Kidney glomerular epithelial cell (primary cell): Measurements from ENCODE around the gene ABI3BP.
A peak's percentile ranks its signal among the peaks of the same experiment; 100 is the strongest.

Source experiments
- DNase-seq: peaks from one replicate; lab custom pipeline; 2025; lab: John Stamatoyannopoulos, UW

ABI3BP gene

GRCh38 chr3:100891033-100891432 is 102.2 kb downstream of the ABI3BP start:
- DNase-seq, result peak; percentile 22

- DNase-seq, result no peak
Measured at GRCh38 chr3:100888881-100889280, 104.3 kb downstream of the ABI3BP start.

- no peak for DNase-seq
Measured at GRCh38 chr3:100882571-100882984, 110.6 kb downstream of the ABI3BP start.

DNA sequence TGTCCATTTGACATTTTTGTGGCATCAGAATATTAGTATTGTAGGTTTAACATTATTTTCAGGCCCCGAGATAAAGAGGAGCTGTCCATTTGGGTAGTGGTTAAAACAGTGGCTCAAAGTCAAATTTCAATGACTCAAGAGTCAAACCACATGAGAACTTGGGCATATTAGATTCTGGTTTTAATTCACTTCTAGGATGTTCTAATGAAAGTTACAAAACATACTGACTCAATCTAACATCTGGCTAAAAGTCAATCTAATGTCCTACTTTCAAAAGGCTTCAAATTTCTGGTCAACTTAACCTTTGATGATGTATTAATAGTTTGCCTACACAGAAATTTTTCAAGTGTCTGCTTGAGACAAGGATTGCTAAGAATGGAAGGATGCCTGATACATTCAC is 112.4 kb downstream of the ABI3BP start:
- no peak for DNase-seq

- no peak for DNase-seq
Measured at GRCh38 chr3:100880072-100880471, 113.1 kb downstream of the ABI3BP start.

GRCh38 chr3:100879195-100879810 is 113.9 kb downstream of the ABI3BP start:
- no peak for DNase-seq

- DNase-seq, result no peak
Measured at GRCh38 chr3:100877286-100877685, 115.9 kb downstream of the ABI3BP start.

GRCh38 chr3:100875239-100875638 is 118.0 kb downstream of the ABI3BP start:
- peak; percentile 67 for DNase-seq

DNA sequence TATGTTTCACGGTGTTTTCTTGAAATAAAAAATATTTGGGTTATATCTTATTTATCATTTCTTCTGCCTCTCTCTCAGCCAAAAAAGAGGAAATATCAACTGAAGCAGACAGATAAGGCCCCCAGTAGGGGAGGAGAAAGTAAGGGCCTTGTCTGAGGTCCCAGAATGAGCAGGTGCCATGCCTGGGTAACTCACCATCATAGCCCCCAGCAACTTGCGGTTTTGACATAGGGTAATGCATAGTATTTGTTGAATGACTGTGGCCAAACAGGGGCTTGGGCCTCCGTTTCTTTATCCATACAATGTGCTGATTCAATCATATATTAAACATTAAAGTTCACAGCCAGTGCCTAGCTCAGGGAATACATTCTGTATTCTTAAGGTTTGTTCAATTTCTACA is 119.6 kb downstream of the ABI3BP start:
- no peak for DNase-seq

DNA sequence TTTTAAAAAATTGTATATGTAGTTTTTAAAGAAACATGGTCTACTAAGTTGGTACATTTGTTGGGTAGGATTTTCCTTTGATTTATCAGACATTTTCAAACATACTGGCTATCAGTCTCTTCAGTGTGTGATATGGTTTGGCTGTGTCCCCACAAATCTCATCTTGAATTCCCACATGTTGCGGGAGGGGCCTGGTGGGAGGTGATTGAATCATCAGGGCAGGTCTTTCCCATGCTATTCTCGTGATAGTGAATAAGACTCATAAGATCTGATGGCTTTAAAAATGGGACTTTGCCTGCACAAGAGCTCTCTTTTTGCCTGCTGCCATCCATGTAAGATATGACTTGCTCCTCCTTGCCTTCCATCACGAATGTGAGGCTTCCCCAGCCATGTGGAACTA is 121.9 kb downstream of the ABI3BP start:
- no peak for DNase-seq

DNA sequence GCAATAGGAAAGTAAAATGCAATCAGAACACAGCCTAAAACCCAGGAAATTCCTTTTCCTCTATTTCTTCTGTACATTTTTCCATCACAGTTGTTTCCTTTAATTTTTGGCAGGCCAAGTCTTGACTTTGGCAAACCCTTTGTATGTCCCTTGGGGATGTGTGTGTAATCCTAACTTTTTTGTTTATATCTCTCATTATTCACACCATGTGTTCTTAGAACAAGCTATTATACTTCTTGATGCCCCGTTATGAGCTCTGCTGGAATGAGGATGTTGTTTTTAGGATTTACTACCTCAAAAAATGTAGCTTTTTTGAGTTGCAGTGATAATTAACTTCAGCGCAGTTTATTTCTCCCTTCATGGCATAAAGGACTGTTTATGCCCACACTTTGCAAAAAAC is 123.4 kb downstream of the ABI3BP start:
- no peak for DNase-seq

GRCh38 chr3:100868894-100869293 is 124.3 kb downstream of the ABI3BP start:
- DNase-seq, result no peak

- DNase-seq, result no peak
Measured at GRCh38 chr3:100868096-100868495, 125.1 kb downstream of the ABI3BP start.

GRCh38 chr3:100865442-100865841 is 127.8 kb downstream of the ABI3BP start:
- no peak for DNase-seq

DNA sequence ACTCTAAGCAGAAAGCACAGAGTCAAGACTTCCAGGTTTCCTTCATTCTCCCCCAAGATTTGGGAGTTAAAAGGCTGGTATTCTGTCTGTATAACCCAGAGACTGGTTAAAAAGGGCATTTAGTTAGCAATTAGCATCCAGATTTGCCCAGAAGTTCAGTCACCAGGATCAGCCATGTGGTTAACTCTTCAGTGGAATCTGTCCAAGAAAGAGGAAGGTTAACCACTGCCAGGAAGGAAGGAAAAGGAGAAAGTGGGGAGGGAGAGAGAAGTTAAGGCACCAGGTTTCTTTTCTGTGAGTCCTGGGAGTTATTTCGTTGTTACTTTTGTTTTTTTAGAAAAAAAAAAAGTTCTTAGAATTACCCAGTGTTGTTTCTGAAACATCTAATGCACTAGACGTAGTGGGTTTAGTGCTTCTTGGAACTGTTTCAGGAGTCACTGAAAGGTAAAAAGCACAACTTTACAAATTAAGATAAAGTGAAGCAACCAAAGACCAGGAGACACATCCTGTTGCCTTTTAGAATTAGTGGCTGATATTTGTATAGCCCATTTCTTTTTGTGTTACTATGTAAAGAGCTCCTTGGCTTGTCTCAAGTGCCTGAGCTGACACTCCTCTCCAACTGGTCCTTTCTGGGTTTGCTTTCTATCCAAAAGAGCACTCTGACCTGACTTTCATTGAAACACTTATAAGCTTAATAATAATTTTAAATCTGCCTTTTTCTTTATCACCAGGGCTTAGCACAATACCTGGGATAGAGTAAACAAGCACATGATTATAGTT is 128.6 kb downstream of the ABI3BP start:
- DNase-seq, result no peak

DNA sequence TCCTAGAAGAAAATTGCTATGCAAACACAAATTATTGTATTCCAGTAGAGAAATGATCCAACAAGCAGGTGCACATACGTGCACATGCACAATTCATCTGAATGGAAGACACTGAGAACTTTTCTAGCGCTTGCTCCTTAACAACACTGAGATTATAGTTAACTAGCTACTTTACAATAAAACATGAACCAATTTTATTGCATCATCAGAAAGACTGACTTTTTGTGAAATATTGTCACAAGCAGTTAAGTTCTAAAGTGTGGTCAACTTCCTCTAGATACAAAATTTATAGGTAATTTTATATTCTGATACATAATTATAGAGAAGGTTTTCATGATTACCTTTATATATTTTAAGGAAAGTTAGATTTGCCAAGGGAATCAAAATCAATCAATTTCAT is 135.4 kb downstream of the ABI3BP start:
- no peak for DNase-seq

GRCh38 chr3:100856821-100857220 is 136.4 kb downstream of the ABI3BP start:
- no peak for DNase-seq

DNA sequence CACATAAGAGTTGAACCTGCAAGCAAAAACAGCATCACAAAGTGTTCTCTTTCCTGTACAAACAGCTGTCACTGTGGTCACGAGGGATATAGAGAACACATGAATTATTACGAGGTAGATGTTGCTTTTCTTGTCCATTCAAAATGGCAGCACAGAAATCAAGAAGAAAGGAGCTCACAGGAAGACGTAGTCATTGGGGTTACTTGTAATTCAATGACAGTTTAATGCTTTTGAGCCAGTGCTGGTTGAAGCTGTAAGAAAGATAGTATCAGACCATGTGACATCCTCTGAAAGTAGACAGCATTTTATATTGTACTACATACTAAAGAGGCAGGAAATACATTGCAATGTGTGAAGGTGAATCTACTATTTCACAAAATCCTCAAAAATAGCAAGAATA is 140.4 kb downstream of the ABI3BP start:
- no peak for DNase-seq

GRCh38 chr3:100850701-100851100 is 142.5 kb downstream of the ABI3BP start:
- DNase-seq, result no peak

DNA sequence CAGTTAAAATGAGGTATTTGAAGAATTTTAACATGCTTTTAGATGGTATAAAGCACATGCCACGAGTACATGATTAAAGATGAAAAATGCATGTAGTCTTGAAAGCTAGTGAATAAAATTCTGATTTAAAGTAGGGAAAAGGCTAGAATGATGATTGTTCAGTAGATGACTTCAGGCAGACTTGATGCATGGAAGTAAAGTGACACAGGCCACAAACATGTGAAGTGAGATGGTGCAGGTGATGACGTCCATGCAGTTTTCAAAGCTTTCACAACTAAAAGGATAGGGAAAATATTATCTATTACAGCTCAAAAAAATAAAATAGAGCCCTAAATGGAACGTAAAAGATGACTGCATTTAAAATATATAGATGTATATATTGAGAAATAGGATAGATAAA is 143.1 kb downstream of the ABI3BP start:
- DNase-seq, result no peak

DNA sequence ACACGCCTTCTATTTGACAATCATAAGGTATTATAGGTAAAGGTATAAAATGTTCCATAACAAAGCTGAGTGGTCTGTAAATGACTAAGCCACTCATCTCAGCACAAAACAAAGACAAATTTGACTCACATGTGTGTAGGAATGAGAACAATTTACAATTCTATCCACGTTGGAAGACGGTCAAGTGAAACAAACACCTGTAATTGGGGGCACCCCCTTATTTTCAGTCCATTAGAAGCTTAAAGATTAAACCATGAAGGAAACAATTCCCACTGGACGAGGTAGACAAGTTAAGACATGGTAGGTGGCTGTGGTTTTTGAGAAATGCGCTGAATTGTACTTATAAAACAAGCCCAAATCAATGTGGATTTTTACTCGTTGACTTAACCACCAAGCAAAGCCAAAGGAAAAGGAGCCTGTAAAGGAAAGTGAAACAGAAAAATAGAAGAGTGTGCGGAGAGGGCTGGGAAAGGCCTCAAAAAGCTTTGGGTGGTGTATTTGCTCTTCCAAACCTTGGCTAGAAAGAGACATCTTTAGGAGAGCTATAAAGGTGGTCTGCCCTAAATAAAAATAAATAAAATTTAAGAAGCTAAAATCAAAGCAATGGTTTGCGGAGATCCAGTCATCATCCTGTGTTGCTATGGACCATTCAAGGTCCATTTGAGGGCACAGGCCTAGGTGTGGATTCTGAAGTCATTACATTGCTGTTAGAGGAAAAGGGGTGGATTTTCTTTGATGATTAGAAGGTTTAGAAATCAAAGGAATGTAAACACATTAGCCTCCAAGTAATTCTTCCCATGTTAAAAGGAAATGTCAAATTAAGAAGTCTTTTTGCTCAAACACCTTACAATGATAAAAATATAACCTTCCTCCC is 148.9 kb downstream of the ABI3BP start:
- peak; percentile 18 for DNase-seq

DNA sequence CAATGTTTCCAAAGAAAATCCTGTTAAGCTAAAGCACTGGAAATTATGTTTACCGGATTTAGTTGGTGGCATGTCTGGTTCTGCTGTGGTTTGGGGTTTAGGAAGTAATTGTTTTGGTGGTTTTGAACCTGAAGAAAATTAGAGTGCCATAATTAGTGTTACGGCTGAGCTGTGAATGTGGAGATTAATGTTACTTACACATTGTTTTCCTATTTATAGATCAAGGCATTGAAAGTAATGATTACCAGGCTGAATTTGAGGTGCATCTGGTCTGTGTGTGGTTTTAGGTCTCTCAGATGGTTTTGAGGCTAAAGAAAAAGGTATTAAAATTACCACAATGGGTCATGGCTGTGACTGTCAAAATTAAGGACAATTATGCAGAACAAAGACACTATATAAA is 155.1 kb downstream of the ABI3BP start:
- no peak for DNase-seq

DNA sequence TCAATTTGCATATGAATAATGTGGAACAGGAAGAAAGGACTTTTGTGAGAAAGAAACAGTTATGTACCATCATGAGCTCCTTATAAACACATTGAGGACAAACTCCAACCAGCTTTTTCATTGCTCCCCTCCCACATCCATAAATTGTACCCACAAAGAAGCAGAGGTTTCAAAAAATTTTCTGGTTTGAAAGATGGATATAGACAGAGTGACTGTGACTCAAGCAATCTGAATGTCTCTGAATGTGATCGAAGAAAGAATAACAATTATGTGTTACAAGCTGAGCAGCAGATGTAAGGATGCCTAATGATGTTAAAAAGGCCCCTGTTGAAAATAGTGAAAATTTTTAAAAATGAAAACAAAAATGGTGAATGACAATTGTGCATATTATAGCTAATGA is 156.6 kb downstream of the ABI3BP start:
- no peak for DNase-seq
